H1 (cell line): ENCODE results near the gene MPDZ. TPM values are rescaled to one million over a fixed set of nuclear protein-coding genes. Genes with fewer than 3 reads are reported as not detected.

ENCODE experiments used
- CTCF ChIA-PET: fragments of 300-600 bp; sonication (Branson Sonifier 250); formaldehyde crosslinking; loops from one replicate; lab custom pipeline; 2021; ENCODE audit not compliant: partially characterized antibody; lab: Charles Lee
- POLR2A ChIA-PET: fragments of 300-600 bp; sonication (Branson Sonifier 250); formaldehyde crosslinking; loops from one replicate; lab custom pipeline; 2021; ENCODE audit warnings: inconsistent platforms; ENCODE audit not compliant: partially characterized antibody; lab: Charles Lee
- DNase-seq, 2 experiments: peaks; one replicate each; pipeline versions ENCODE4 v3.0.0 to v3.0.0-alpha.2; 2010 to 2022; ENCODE audit warnings: low spot score in 2 of 2, low read depth in 1 of 2, mixed read lengths in 1 of 2
- FAIRE-seq: peaks from 2 replicates; lab custom pipeline; 2011; peaks lifted over from hg19 to GRCh38; lab: Jason Lieb, UNC
- H2AFZ ChIP-seq: 2 replicates; pipeline ENCODE4 v1.8.1; 2012; ENCODE audit warnings: low read length, inconsistent platforms
- H2AK5ac ChIP-seq: 2 replicates; pipeline ENCODE4 v1.6.1; 2013; ENCODE audit warnings: low read depth, low read length
- H2BK120ac ChIP-seq: replicated peaks from 2 replicates; pipeline ENCODE3; 2013; ENCODE audit warnings: low read depth, low read length, inconsistent platforms
- H2BK12ac ChIP-seq: 2 replicates; pipeline ENCODE4 v1.6.1; 2013; ENCODE audit warnings: low read depth, low read length
- H2BK15ac ChIP-seq: 2 replicates; pipeline ENCODE4 v1.6.1; 2013; ENCODE audit warnings: low read length
- H2BK20ac ChIP-seq: 2 replicates; pipeline ENCODE4 v1.6.1; 2013; ENCODE audit warnings: low read length
- H2BK5ac ChIP-seq: 2 replicates; pipeline ENCODE4 v1.6.1; 2013; ENCODE audit warnings: low read depth, low read length
- H3K14ac ChIP-seq: 2 replicates; pipeline ENCODE4 v1.6.1; 2013; ENCODE audit warnings: inconsistent platforms; ENCODE audit not compliant: insufficient read length
- H3K18ac ChIP-seq: 2 replicates; pipeline ENCODE4 v1.6.1; 2013; ENCODE audit warnings: low read length; ENCODE audit errors: extremely low read depth
- H3K23ac ChIP-seq: 2 replicates; pipeline ENCODE4 v1.6.1; 2013; ENCODE audit warnings: inconsistent platforms; ENCODE audit not compliant: insufficient read length
- H3K23me2 ChIP-seq: 2 replicates; pipeline ENCODE4 v1.6.1; 2013; ENCODE audit warnings: low read depth, low read length
- H3K27ac ChIP-seq: 2 replicates; pipeline ENCODE4 v1.6.1; 2011; ENCODE audit warnings: low read depth, low read length, inconsistent platforms
- H3K27me3 ChIP-seq, 4 experiments: replicated peaks in 1 of 4; 1 replicate in 1 of 4; 2 replicates in 3 of 4; pipeline versions ENCODE4 v1.6.1 to v1.8.1; 2011 to 2013; ENCODE audit warnings: low read length in 3 of 4, mild to moderate bottlenecking in 3 of 4, inconsistent platforms in 2 of 4, mixed read lengths in 2 of 4, moderate library complexity in 1 of 4; ENCODE audit not compliant: control insufficient read depth in 3 of 4, insufficient read depth in 3 of 4; ENCODE audit errors: extremely low read depth in 1 of 4
- H3K36me3 ChIP-seq, 4 experiments: 2 replicates each; pipeline versions ENCODE4 v1.6.1 to v1.8.1; 2011 to 2013; ENCODE audit warnings: mild to moderate bottlenecking in 4 of 4, low read length in 3 of 4, moderate library complexity in 2 of 4, control low read depth in 1 of 4, inconsistent platforms in 1 of 4; ENCODE audit not compliant: insufficient read depth in 4 of 4, control insufficient read depth in 2 of 4
- H3K4ac ChIP-seq: replicated peaks from 2 replicates; pipeline ENCODE3; 2013; ENCODE audit warnings: low read length, low read depth, mixed read lengths, inconsistent platforms; ENCODE audit not compliant: insufficient read length
- H3K4me1 ChIP-seq, 4 experiments: replicated peaks in 1 of 4; 1 replicate in 1 of 4; 2 replicates in 3 of 4; pipeline versions ENCODE4 v1.6.1 to v1.8.1; 2011 to 2013; ENCODE audit warnings: low read length in 3 of 4, inconsistent platforms in 2 of 4, mixed read lengths in 1 of 4; ENCODE audit not compliant: insufficient read depth in 4 of 4, control insufficient read depth in 3 of 4
- H3K4me2 ChIP-seq, 2 experiments: 2 replicates each; pipeline versions ENCODE4 v1.6.1 to v1.8.1; 2011 to 2013; ENCODE audit warnings: low read depth in 2 of 2, low read length in 2 of 2, control low read depth in 1 of 2, inconsistent platforms in 1 of 2, mild to moderate bottlenecking in 1 of 2; ENCODE audit not compliant: insufficient read depth in 1 of 2
- H3K4me3 ChIP-seq, 4 experiments: fragments of 200-600, 300-600 bp in 1 of 4; sonication (generic), shearing (Covaris generic), sonication (Bioruptor Twin) in 1 of 4; 2 replicates each; pipeline versions ENCODE4 v1.5.1 to v1.8.1; 2011 to 2016; ENCODE audit warnings: low read length in 4 of 4, low read depth in 3 of 4, control low read depth in 2 of 4, inconsistent platforms in 2 of 4, mild to moderate bottlenecking in 2 of 4, mixed read lengths in 1 of 4, moderate library complexity in 1 of 4; ENCODE audit not compliant: insufficient read depth in 2 of 4; ENCODE audit errors: extremely low read depth in 1 of 4
- H3K56ac ChIP-seq: replicated peaks from 2 replicates; pipeline ENCODE3; 2013; ENCODE audit warnings: low read depth, mild to moderate bottlenecking, mixed read lengths, low read length, inconsistent platforms; ENCODE audit not compliant: insufficient read length
- H3K79me1 ChIP-seq: 2 replicates; pipeline ENCODE4 v1.6.1; 2013; ENCODE audit warnings: low read depth, low read length, control low read depth
- H3K79me2 ChIP-seq, 2 experiments: 2 replicates each; pipeline versions ENCODE4 v1.6.1 to v1.8.1; 2012 to 2013; ENCODE audit warnings: low read length in 2 of 2, mild to moderate bottlenecking in 2 of 2, inconsistent platforms in 1 of 2; ENCODE audit not compliant: insufficient read depth in 2 of 2, control insufficient read depth in 1 of 2
- H3K9ac ChIP-seq, 4 experiments: replicated peaks in 1 of 4; 1 replicate in 1 of 4; 2 replicates in 3 of 4; pipeline versions ENCODE4 v1.6.1 to v1.8.1; 2011 to 2013; ENCODE audit warnings: low read depth in 3 of 4, low read length in 3 of 4, control low read depth in 2 of 4, mild to moderate bottlenecking in 2 of 4, moderate library complexity in 2 of 4, inconsistent platforms in 1 of 4; ENCODE audit errors: extremely low read depth in 1 of 4
- H3K9me3 ChIP-seq, 2 experiments: 2 replicates each; pipeline versions ENCODE4 v1.6.1 to v1.8.1; 2012 to 2013; ENCODE audit warnings: mild to moderate bottlenecking in 2 of 2, moderate library complexity in 2 of 2, control low read depth in 1 of 2, inconsistent platforms in 1 of 2, low read depth in 1 of 2, low read length in 1 of 2, mixed read lengths in 1 of 2; ENCODE audit not compliant: insufficient read depth in 2 of 2
- H4K20me1 ChIP-seq, 2 experiments: replicated peaks in 1 of 2; 2 replicates each; pipeline versions ENCODE3 to v1.8.1; 2011 to 2013; ENCODE audit warnings: inconsistent platforms in 2 of 2, low read length in 2 of 2, mild to moderate bottlenecking in 1 of 2; ENCODE audit not compliant: insufficient read depth in 2 of 2, control insufficient read depth in 1 of 2
- H4K5ac ChIP-seq: 2 replicates; pipeline ENCODE4 v1.6.1; 2013; ENCODE audit warnings: low read length, low read depth, mixed read lengths, inconsistent platforms; ENCODE audit not compliant: insufficient read length
- H4K8ac ChIP-seq: 2 replicates; pipeline ENCODE4 v1.8.0; 2013; ENCODE audit warnings: mild to moderate bottlenecking, moderate library complexity, low read length, inconsistent platforms; ENCODE audit not compliant: insufficient read depth; ENCODE audit errors: extremely low read depth
- H4K91ac ChIP-seq: replicated peaks from 2 replicates; pipeline ENCODE3; 2013; ENCODE audit warnings: low read length, mixed read lengths, inconsistent platforms; ENCODE audit not compliant: insufficient read length
- ATF2 ChIP-seq: IDR thresholded peaks from 2 replicates; pipeline ENCODE4 v1.6.1; 2012; ENCODE audit warnings: low read length, inconsistent platforms
- BCL11A ChIP-seq, 2 experiments: IDR thresholded peaks; one replicate each; pipeline ENCODE4 v1.6.1; 2011; ENCODE audit warnings: low read depth in 2 of 2, low read length in 2 of 2, mild to moderate bottlenecking in 2 of 2
- CEBPB ChIP-seq: IDR thresholded peaks from 2 replicates; pipeline ENCODE4 v1.6.1; 2012; ENCODE audit warnings: low read depth, low read length
- CHD2 ChIP-seq: IDR thresholded peaks from 2 replicates; pipeline ENCODE4 v1.6.1; 2012; ENCODE audit warnings: low read length, improper control_type of control experiment
- EGR1 ChIP-seq: IDR thresholded peaks from 2 replicates; pipeline ENCODE4 v1.6.1; 2011; ENCODE audit warnings: low read depth, low read length, borderline replicate concordance
- EZH2 ChIP-seq: fragments of 200-600 bp; sonication (generic); IDR thresholded peaks from 2 replicates; pipeline ENCODE4 v1.7.1; 2012; ENCODE audit warnings: low read depth, mild to moderate bottlenecking, moderate library complexity, low read length, inconsistent platforms; ENCODE audit not compliant: severe bottlenecking
- HDAC6 ChIP-seq: IDR thresholded peaks from one replicate; pipeline ENCODE4 v1.7.1; 2012; ENCODE audit warnings: low read depth, mild to moderate bottlenecking, inconsistent platforms, low read length, moderate library complexity
- JUND ChIP-seq: IDR thresholded peaks from 2 replicates; pipeline ENCODE4 v1.6.1; 2011; ENCODE audit warnings: mild to moderate bottlenecking, improper control_type of control experiment, low read length
- MAFK ChIP-seq: IDR thresholded peaks from 2 replicates; pipeline ENCODE4 v1.6.1; 2012; ENCODE audit warnings: low read depth, mild to moderate bottlenecking, improper control_type of control experiment, low read length
- NRF1 ChIP-seq: IDR thresholded peaks from 2 replicates; pipeline ENCODE4 v1.6.1; 2011; ENCODE audit warnings: mild to moderate bottlenecking, low read depth, low read length, improper control_type of control experiment
- POLR2A ChIP-seq, 2 experiments: IDR thresholded peaks; 1 replicate in 1 of 2; 2 replicates in 1 of 2; pipeline ENCODE4 v1.6.1; 2011; ENCODE audit warnings: low read depth in 2 of 2, low read length in 2 of 2, mild to moderate bottlenecking in 2 of 2; ENCODE audit errors: control extremely low read depth in 1 of 2
- POLR2AphosphoS5 ChIP-seq: IDR thresholded peaks from 2 replicates; pipeline ENCODE4 v1.6.1; 2011; ENCODE audit warnings: low read depth, low read length
- TEAD4 ChIP-seq: IDR thresholded peaks from 2 replicates; pipeline ENCODE4 v1.6.1; 2012; ENCODE audit warnings: low read depth, low read length, inconsistent platforms, mixed read lengths
- ZNF274 ChIP-seq: IDR thresholded peaks from 2 replicates; pipeline ENCODE4 v1.7.0; 2012; ENCODE audit warnings: low read length, borderline replicate concordance; ENCODE audit errors: extremely low read depth
- WGBS, 2 experiments: shearing (Covaris generic) in 1 of 2; methylation state at CpG; one replicate each; pipeline versions ENCODE4 v1.1.6 to v1.1.7; 2013 to 2015; ENCODE audit warnings: low lambda C conversion rate in 2 of 2, mixed read lengths in 2 of 2, inconsistent platforms in 1 of 2, low coverage in 1 of 2, missing lambda C conversion rate in 1 of 2; ENCODE audit not compliant: insufficient replicate concordance in 2 of 2, insufficient coverage in 1 of 2, insufficient read length in 1 of 2; ENCODE audit errors: extremely low coverage in 1 of 2, missing lambda C conversion rate in 1 of 2; 5-methylcytosine and 5-hydroxymethylcytosine counted together
- polyA plus RNA-seq, 7 experiments: library from polyadenylated mRNA; depleted of rRNA in 3 of 7; stranded (reverse) in 5 of 7; unstranded in 2 of 7; fragments of >200 nt in 5 of 7; fragments of 200-250 nt in 2 of 7; gene quantifications; 1 replicate in 5 of 7; 2 replicates in 1 of 7; 4 replicates in 1 of 7; pipeline versions ENCODE4 v1.2.1 to v1.2.3, GENCODE V29; 2011 to 2013; ENCODE audit warnings: missing spikeins in 2 of 7, mixed read lengths in 2 of 7
- total RNA-seq: library from RNA; stranded (reverse); fragmentation: NEBNext Ultra II Directional; extraction: Animal tissue kit (Norgen Biotek cat#: 25700); gene quantifications from 2 replicates; pipeline ENCODE4 v1.2.1, GENCODE V29; 2021

MPDZ gene
- total and polyA plus RNA-seq, 2 of the 8 experiments (the other 6 are each of a cell fraction or from before 2014, with no cell fraction given), result 14.6 to 39.4 TPM

- TF ChIP-seq ZNF274 (no peak), NRF1 (no peak), MAFK (no peak), TEAD4 (no peak), BCL11A (IDR thresholded peaks at IDR 0.05; ENCODE audit: low read depth in 2 of 2, low read length in 2 of 2) (no peak), HDAC6 (no peak), EGR1 (no peak), JUND (no peak), CHD2 (no peak), EZH2 (no peak), POLR2A (IDR thresholded peaks at IDR 0.05; ENCODE audit: control extremely low read depth in 1 of 2, low read depth in 2 of 2, low read length in 2 of 2) (no peak), CEBPB (no peak), POLR2AphosphoS5 (no peak), ATF2 (no peak)
- TF ChIP-seq, all 59 proteins: peak for 0
- H2AK5ac ChIP-seq, result no peak overlapping the region
- no peak overlapping the region for H3K56ac ChIP-seq
- no peak overlapping the region for H3K27ac ChIP-seq
- no peak overlapping the region for H3K9ac ChIP-seq
- no peak overlapping the region for H2BK12ac ChIP-seq
- H3K4me1 ChIP-seq, result no peaks in the 10 kb centered on the region
- no peaks in the 10 kb centered on the region for H3K79me2 ChIP-seq
- FAIRE-seq (no peak), DNase-seq (no peak)
- H2AFZ ChIP-seq, result no peak overlapping the region
- ChIA-PET POLR2A (no interaction called here), CTCF (no interaction called here)
- no peak overlapping the region for H2BK20ac ChIP-seq
- no peaks in the 10 kb centered on the region for H4K20me1 ChIP-seq
- no peak overlapping the region for H2BK15ac ChIP-seq
- H3K23ac ChIP-seq, result no peak overlapping the region
- no peak overlapping the region for H4K5ac ChIP-seq
- WGBS, 2 experiments, result 95% methylated on average over 4 of the region's 4 CpGs; no CpG with 5 or more reads in 1 of the 2 experiments
- H4K91ac ChIP-seq, result no peak overlapping the region
- no peak overlapping the region for H2BK5ac ChIP-seq
- H3K18ac ChIP-seq, result no peak overlapping the region
- H2BK120ac ChIP-seq, result no peak overlapping the region
- no peaks in the 10 kb centered on the region for H3K27me3 ChIP-seq
- no peak overlapping the region for H4K8ac ChIP-seq
- H3K4me3 ChIP-seq, result no peak overlapping the region
- no peaks in the 10 kb centered on the region for H3K9me3 ChIP-seq
- H3K36me3 ChIP-seq, result peaks cover 0 to 44% (median 10%) of the 10 kb centered on the region in 4 experiments; a peak in 5 of 8 replicates
- no peak overlapping the region for H3K4me2 ChIP-seq
- no peaks in the 10 kb centered on the region for H3K79me1 ChIP-seq
- no peak overlapping the region for H3K14ac ChIP-seq
- H3K23me2 ChIP-seq, result no peaks in the 10 kb centered on the region
- no peak overlapping the region for H3K4ac ChIP-seq
These were observed 89.5 kb downstream of the MPDZ start for GRCh38 chr9:13190040-13190439.
